Forelimb muscle (tissue), 1 donor: ENCODE measurements around the gene PSORS1C2. TPM values are rescaled to one million over a fixed set of nuclear protein-coding genes. Genes with fewer than 3 reads are reported as not detected.
"Not testable (repeated sequence)": the region's sequence is repeated elsewhere in the genome, so short reads cannot be mapped to it uniquely, and the experiment has no call there.

Experiments used
- DNase-seq: peaks from one replicate; pipeline ENCODE4 v3.0.0-alpha.2; 2013; ENCODE audit warnings: low read depth
- polyA plus RNA-seq: library from polyadenylated mRNA; unstranded; fragments of 120-200 nt; gene quantifications from one replicate; pipeline ENCODE4 v1.2.1, GENCODE V29; 2013; ENCODE audit not compliant: insufficient read length

The PSORS1C2 gene
- polyA plus RNA-seq, 1 donor: not detected

GRCh38 chr6:31165986-31166385 is 27.1 kb upstream of the PSORS1C2 start:
- DNase-seq: no peak

DNA sequence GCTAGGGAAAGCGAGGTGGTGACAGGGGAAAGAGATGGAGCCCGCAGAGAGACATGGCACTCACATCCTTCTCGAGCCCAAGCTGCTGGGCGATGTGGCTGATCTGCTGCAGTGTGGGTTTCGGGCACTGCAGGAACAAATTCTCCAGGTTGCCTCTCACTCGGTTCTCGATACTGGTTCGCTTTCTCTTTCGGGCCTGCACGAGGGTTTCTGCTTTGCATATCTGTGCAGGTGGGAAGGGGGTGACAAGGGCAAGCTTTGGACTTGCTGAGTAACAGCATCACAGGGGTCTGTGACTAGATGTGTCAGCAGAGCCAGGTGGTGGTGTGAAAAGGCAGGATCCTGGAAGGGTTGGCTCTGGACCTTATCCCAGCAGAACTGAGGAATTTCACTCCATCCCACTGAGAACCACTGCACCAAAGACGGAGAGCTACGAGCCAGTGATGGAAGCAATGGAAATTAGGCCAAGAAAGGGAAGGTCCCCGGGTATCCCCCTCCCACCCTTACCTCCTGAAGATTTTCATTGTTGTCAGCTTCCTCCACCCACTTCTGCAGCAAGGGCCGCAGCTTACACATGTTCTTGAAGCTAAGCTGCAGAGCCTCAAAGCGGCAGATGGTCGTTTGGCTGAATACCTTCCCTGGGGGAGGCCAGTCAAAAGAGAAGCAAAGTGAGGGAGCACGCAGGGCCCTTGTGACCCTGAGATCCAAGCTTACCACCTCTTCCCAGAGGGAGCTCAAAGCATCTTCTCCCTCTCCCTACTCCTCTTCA is 26.4 kb upstream of the PSORS1C2 start:
- DNase-seq: not testable (repeated sequence)

DNA sequence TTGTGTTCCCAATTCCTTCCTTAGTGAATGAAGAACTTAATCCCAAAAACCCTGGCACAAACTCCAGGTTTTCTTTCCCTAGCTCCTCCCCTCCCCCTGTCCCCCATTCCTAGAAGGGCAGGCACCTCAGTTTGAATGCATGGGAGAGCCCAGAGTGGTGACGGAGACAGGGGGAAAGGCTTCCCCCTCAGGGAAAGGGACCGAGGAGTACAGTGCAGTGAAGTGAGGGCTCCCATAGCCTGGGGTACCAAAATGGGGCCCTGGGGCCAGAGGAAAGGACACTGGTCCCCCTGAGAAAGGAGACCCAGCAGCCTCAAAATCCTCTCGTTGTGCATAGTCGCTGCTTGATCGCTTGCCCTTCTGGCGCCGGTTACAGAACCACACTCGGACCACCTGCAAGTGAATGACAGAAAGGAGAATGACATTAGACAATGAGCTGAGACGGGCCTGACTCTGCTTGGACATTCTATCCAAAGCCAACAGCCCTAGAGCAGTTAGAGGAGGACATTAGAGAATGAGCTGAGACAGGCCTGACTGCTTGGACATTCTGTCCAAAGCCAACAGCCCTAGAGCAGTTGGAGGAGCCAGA is 25.7 kb upstream of the PSORS1C2 start:
- not testable (repeated sequence) for DNase-seq

- DNase-seq: no peak
Observed at GRCh38 chr6:31163922-31164321, 25.1 kb upstream of the PSORS1C2 start.

GRCh38 chr6:31162463-31163165 is 23.7 kb upstream of the PSORS1C2 start:
- DNase-seq: no peak

DNA sequence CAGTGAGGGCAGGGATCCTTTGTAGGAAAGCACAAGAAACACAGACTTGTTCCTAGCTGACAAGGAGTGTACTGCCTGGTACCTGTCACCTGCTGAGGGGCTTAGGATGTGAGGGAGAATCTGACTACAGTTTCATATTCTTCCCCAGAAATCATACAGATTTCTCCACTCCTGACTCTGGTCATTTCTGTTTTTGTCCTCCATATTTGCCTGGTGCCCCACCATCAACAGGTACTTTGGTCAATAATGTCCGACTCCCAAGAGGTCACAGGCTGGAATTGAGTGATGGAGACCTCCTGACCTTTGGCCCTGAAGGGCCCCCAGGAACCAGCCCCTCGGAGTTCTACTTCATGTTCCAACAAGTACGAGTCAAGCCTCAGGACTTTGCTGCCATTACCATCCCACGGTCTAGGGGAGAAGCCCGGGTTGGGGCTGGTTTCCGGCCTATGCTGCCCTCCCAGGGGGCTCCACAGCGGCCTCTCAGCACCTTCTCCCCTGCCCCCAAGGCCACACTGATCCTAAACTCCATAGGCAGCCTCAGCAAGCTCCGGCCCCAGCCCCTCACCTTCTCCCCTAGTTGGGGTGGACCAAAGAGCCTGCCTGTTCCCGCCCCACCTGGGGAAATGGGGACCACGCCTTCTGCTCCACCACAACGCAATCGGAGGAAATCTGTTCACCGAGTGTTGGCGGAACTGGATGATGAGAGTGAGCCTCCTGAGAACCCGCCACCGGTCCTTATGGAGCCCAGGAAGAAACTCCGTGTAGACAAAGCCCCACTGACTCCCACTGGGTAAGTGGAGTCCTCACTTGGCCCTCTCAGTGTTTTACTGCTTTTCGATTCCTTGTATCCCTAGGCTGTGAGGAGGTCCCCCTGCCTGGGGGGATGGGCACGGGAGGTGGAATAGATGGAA is 22.6 kb upstream of the PSORS1C2 start:
- DNase-seq: no peak

- DNase-seq: no peak
Observed at GRCh38 chr6:31158863-31159855, 20.3 kb upstream of the PSORS1C2 start.

- DNase-seq: peak; percentile 98
Observed at GRCh38 chr6:31158140-31158862, 19.4 kb upstream of the PSORS1C2 start, which contains the start of gene TCF19. Gene TCF19 (plus strand): TSS chr6:31158589. CDS start chr6:31159470, 881 bp downstream.

DNA sequence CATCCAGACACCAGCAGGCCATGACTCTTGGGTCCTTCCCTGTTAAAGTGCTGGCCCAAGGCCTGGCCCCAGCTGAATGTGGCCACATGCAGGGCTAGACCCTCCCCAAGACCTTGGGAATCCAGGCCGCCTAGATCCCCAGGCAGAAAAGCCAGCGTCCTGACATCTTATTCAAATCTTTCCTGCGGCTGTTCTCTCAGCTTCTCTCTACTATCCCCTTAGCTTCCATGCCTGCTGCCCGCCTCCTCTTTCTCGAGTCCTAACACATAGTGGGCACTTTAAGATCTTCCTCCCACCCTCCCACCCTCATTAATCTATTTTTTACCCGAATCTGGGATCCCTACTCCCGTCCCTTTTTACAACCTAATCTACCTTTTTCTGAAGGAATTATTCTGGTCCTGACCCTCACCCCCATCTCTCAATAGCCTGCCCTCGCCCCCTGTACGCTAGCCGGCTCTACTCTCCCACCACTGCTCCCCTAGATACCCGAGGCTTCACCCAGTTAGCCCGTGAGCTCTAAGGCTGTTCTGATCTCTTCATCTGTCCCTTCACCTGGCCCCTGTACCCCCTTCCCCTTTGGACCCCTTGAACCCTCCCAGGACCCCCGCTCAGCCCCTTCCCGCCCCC is 18.8 kb upstream of the PSORS1C2 start, which contains the start of gene CCHCR1:
Gene CCHCR1 (minus strand): TSS at position 290 of the 627 bp plus-strand sequence. CDS start 202 bp downstream, at position 88.
- no peak for DNase-seq

DNA sequence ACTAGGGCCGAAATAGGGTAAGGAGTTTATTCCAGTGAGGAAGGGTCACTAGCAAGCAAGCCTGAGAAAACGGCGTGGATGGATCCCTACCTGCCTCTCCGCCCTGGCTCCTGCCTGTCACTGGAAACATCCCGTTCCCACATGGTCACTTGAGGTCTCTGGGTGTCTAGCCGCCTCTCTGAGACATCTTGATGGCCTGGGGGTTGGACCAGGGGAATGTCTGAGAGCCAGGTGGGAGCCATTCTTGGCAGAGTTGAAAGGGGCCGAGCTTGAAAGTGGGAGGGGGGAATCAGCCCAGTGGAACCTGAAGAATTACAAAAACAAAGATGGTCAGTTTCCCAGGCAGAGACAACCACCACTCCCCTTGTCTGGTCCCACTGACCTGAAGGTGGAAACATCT is 17.8 kb upstream of the PSORS1C2 start:
- DNase-seq: no peak

- DNase-seq: no peak
Observed at GRCh38 chr6:31154436-31154835, 15.6 kb upstream of the PSORS1C2 start.

DNA sequence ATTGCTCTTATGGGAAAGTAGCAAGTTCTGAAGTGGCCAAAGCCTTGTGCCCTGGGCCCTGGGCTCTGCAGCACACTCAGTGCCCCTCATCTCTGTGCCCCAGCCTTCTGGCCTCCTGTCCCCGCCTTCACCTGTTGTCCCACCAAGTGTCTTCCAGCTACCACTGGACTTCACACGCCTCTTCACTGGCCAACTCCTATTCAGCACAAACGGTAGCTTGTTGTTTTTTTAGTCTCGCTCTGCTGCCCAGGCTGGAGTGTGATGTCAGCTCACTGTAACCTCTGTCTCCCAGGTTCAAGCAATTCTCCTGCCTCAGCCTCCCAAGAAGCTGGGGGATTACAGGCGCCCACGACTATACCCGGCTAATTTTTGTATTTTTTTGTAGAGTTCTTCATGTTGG is 13.9 kb upstream of the PSORS1C2 start:
- no peak for DNase-seq

DNA sequence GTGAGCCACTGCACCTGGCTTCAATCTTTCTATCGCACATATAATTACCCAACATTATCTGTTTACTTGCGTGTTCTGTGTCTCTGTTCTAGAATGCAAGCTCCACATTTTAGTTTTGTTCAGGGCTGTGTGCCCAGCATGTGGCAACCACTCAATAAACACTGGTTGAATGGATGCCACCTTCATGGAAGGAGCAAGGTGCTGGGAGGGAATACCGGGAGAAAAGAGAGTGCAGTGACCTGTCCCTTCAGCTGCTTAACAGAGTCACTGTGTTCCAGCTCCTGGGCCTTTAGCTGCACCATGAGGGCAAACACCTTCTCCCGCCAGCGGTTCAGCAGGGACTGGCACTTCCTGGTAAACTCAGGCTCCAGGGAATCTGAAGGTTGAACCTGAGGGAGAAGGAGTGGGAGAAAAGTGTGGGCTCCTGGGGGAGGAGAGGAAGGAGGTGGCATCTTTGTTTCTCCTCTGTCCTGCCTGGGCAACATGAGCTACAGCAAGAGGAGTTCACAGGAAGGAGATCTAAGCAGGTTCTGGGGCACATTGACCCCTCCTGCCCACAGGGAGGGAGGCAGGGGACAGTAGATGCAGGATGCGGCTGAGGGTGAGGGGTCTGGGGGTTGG is 11.1 kb upstream of the PSORS1C2 start:
- DNase-seq: no peak

DNA sequence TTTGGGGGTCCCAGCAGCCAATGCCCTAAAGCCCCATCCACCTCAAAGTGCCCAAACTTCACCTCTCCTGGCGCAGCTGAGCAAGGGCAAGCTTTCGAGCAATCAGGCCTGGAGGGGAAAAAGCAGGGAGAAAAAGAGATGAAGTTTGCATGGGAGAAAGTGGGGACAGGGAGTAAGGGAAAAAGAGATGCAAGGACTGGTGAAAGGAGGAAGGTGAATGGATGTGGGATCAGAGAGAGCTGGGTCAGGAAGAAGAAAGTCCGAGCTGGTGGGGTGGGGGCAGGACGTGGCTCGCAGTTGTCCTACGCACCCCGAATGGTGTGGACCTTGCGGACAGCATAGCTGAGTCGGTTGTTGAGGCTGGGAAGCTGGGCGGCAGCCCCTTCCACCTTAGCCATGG is 6.5 kb upstream of the PSORS1C2 start:
- DNase-seq: no peak

- no peak for DNase-seq
Observed at GRCh38 chr6:31144970-31145340, 6.1 kb upstream of the PSORS1C2 start.

DNA sequence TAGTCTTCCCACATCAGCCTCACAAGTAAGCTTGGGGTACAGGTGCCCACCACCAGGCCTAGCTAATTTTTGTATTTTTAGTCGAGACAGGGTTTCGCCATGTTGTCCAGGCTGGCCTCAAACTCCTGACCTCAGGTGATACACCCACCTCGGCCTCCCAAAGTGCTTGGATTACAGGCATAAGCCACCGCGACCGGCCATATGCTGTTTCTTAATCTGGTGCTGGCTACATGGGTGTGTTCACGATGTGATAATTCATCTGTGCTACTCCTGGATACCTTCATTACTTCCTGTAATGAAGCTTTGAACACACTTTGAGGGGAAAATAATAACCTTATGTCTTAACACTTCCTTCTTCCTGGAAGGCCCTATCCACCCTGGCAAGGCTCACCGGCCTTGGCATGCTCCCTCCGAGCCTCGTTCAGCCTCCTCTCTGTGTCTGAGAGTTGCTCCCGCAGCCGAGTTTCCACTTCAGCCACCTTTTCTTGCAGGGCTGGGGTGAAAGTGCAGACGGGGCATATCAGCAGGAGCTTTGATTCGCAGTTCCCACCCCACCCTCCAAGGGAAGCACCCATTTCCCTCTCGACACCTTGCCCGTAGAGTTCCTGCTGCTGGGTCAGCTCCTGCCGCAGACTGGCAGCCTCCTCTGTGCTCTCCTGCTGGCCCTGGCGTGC is 5.6 kb upstream of the PSORS1C2 start:
- no peak for DNase-seq

DNA sequence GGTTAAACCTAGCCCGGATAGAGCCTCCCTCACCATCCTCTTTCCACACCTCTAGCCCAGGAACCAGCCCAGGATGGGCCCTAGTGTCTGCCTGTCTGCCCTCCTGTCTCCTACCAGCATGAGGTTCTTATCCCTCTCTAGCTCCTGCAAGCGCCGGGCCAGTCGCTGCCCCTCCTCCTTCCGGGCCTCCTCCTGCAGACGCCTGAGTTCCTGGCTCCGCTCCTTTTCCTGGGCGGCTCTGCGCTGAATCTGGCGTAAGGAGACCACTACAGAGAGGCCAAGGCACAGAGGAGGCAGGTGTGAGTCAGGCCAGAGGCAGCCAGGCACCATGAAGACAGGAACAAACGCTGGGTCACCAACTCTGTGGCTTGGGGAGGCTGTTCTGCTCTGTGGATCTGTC is 4.3 kb upstream of the PSORS1C2 start:
- no peak for DNase-seq

- DNase-seq: no peak
Observed at GRCh38 chr6:31142361-31142761, 3.5 kb upstream of the PSORS1C2 start.
